Naive thymus-derived CD4-positive, alpha-beta T cell (primary cell): ENCODE data around the gene GLIPR2. TPM values are rescaled to one million over a fixed set of nuclear protein-coding genes. Genes with fewer than 3 reads are reported as not detected.

ENCODE experiments used
- ATAC-seq: fragments of 150-1000 bp; cut with Tn5 transposase; 2 replicates; pipeline ENCODE4 v1.10.0; 2021; ENCODE audit warnings: mild to moderate bottlenecking, moderate library complexity
- CTCF ChIA-PET: fragments of 350-600 bp; sonication (Branson Sonifier 250); formaldehyde crosslinking; loops from one replicate; lab custom pipeline; 2021; ENCODE audit warnings: antibody characterized with exemption; lab: Charles Lee
- POLR2A ChIA-PET: fragments of 350-600 bp; sonication (Branson Sonifier 250); formaldehyde crosslinking; loops from one replicate; lab custom pipeline; 2021; ENCODE audit warnings: antibody characterized with exemption, inconsistent platforms; lab: Charles Lee
- DNase-seq, 9 donors: peaks; one replicate each; pipeline versions ENCODE4 v3.0.0 to v3.0.0-alpha.2; 2020 to 2022; ENCODE audit warnings: mixed read lengths in 1 of 9
- H3K27ac ChIP-seq: one replicate; pipeline ENCODE4 v1.7.0; 2013; ENCODE audit warnings: mild to moderate bottlenecking, low read depth, low read length, moderate library complexity
- H3K27me3 ChIP-seq, 2 donors: one replicate each; pipeline ENCODE4 v1.7.0; 2013; ENCODE audit warnings: low read length in 2 of 2, mild to moderate bottlenecking in 2 of 2, moderate library complexity in 2 of 2; ENCODE audit not compliant: control insufficient read depth in 2 of 2, insufficient read depth in 2 of 2
- H3K36me3 ChIP-seq, 3 experiments: 1 replicate in 2 of 3; 2 replicates in 1 of 3; pipeline ENCODE4 v1.7.0; 2013; ENCODE audit warnings: low read length in 3 of 3, mild to moderate bottlenecking in 3 of 3, moderate library complexity in 1 of 3; ENCODE audit not compliant: insufficient read depth in 3 of 3, control insufficient read depth in 2 of 3
- H3K4me1 ChIP-seq, 2 donors: one replicate each; pipeline ENCODE4 v1.7.0; 2013; ENCODE audit warnings: low read length in 2 of 2, mild to moderate bottlenecking in 2 of 2, moderate library complexity in 1 of 2; ENCODE audit not compliant: control insufficient read depth in 2 of 2, insufficient read depth in 2 of 2
- H3K4me3 ChIP-seq: 2 replicates; pipeline ENCODE4 v1.7.0; 2013; ENCODE audit warnings: mild to moderate bottlenecking, low read length
- H3K9me3 ChIP-seq, 3 experiments: 1 replicate in 2 of 3; 2 replicates in 1 of 3; pipeline ENCODE4 v1.7.0; 2013; ENCODE audit warnings: low read length in 3 of 3; ENCODE audit not compliant: control insufficient read depth in 2 of 3
- H3K27ac Mint-ChIP-seq, 9 donors: one replicate each; pipeline ENCODE4 v1.8.0; 2020 to 2022; ENCODE audit warnings: mixed read lengths in 9 of 9, mild to moderate bottlenecking in 8 of 9, moderate library complexity in 5 of 9, inconsistent platforms in 2 of 9
- H3K27me3 Mint-ChIP-seq, 5 donors: one replicate each; pipeline ENCODE4 v1.8.0; 2021 to 2022; ENCODE audit warnings: mixed read lengths in 5 of 5, mild to moderate bottlenecking in 1 of 5
- H3K36me3 Mint-ChIP-seq, 5 donors: one replicate each; pipeline ENCODE4 v1.8.0; 2020 to 2022; ENCODE audit warnings: mixed read lengths in 5 of 5, mild to moderate bottlenecking in 3 of 5, inconsistent platforms in 1 of 5
- H3K4me1 Mint-ChIP-seq, 7 donors: one replicate each; pipeline ENCODE4 v1.8.0; 2020 to 2022; ENCODE audit warnings: mixed read lengths in 7 of 7, mild to moderate bottlenecking in 3 of 7, inconsistent platforms in 1 of 7
- H3K4me3 Mint-ChIP-seq, 10 donors: one replicate each; pipeline ENCODE4 v1.8.0; 2020 to 2022; ENCODE audit warnings: mild to moderate bottlenecking in 10 of 10, mixed read lengths in 10 of 10, moderate library complexity in 6 of 10, inconsistent platforms in 2 of 10
- H3K9me3 Mint-ChIP-seq, 11 donors: one replicate each; pipeline ENCODE4 v1.8.0; 2020 to 2022; ENCODE audit warnings: mixed read lengths in 11 of 11, mild to moderate bottlenecking in 4 of 11, inconsistent platforms in 1 of 11, moderate library complexity in 1 of 11
- intact Hi-C, 2 donors: fragments of 100-400 bp; cut with micrococcal nuclease; formaldehyde crosslinking; loops; one replicate each; pipeline ENCODE4 v1.15.1; 2023
- polyA plus RNA-seq, 2 donors: library from polyadenylated mRNA; unstranded; fragments of 300-500 nt; fragmentation: Illumina TruSeq; gene quantifications; one replicate each; pipeline ENCODE4 v1.2.3, GENCODE V29; 2021
- total RNA-seq, 6 experiments: library from RNA in 5 of 6; stranded (reverse) in 5 of 6; gene quantifications; 1 replicate in 5 of 6; 2 replicates in 1 of 6; pipeline ENCODE4 v1.2.3 and lab custom pipeline; 2021 to 2026

GLIPR2 gene
- total and polyA plus RNA-seq, 7 experiments from 2014 or later, result 7.7 to 74.7 (median 38.8) TPM

- no peaks in the 10 kb centered on the region for H3K27me3 Mint-ChIP-seq
- Histone ChIP-seq H3K36me3 (peaks cover 0 to 35% (median 0%) of the 10 kb centered on the region in 3 experiments), H3K4me1 (no peaks in the 10 kb centered on the region), H3K4me3 (no peak overlapping the region), H3K27me3 (no peaks in the 10 kb centered on the region), H3K9me3 (no peaks in the 10 kb centered on the region), H3K27ac (no peak overlapping the region)
- ATAC-seq (no peak), DNase-seq (no peak)
- CTCF ChIA-PET, result interaction anchor here (0.6 kb wide), 1 partner anchor 435 kb away, joined by 3 read pairs; no protein-coding TSS in a partner anchor
- intact Hi-C loops, result no loop called here
- POLR2A ChIA-PET, result no interaction called here
- no peak overlapping the region for H3K4me3 Mint-ChIP-seq
- H3K27ac Mint-ChIP-seq, result peak overlapping the region in 2 of 9 donors; percentile 4 to 80
- peaks cover 0 to 38% (median 22%) of the 10 kb centered on the region in 5 donors for H3K36me3 Mint-ChIP-seq
- peaks cover 0 to 6% (median 0%) of the 10 kb centered on the region in 7 donors for H3K4me1 Mint-ChIP-seq
- H3K9me3 Mint-ChIP-seq, result no peaks in the 10 kb centered on the region
Measured at GRCh38 chr9:36118201-36118600, 18.3 kb upstream of the GLIPR2 start.

- intact Hi-C loops, result no loop called here
- Histone ChIP-seq H3K4me1 (no peaks in the 10 kb centered on the region), H3K4me3 (no peak overlapping the region), H3K27ac (no peak overlapping the region), H3K27me3 (no peaks in the 10 kb centered on the region), H3K36me3 (peaks cover 0 to 35% (median 0%) of the 10 kb centered on the region in 3 experiments), H3K9me3 (no peaks in the 10 kb centered on the region)
- H3K27me3 Mint-ChIP-seq, result no peaks in the 10 kb centered on the region
- DNase-seq, result no peak
- H3K4me3 Mint-ChIP-seq, result no peak overlapping the region
- ChIA-PET POLR2A (interaction anchor here (0.9 kb wide), 1 partner anchor 33 kb away, joined by 3 read pairs; no protein-coding TSS in a partner anchor), CTCF (no interaction called here)
- H3K9me3 Mint-ChIP-seq, result no peaks in the 10 kb centered on the region
- no peak overlapping the region for H3K27ac Mint-ChIP-seq
- peaks cover 0 to 6% (median 0%) of the 10 kb centered on the region in 7 donors for H3K4me1 Mint-ChIP-seq
- peaks cover 0 to 38% (median 19%) of the 10 kb centered on the region in 5 donors for H3K36me3 Mint-ChIP-seq
- ATAC-seq, result no peak
Measured at GRCh38 chr9:36118706-36119105, 17.8 kb upstream of the GLIPR2 start.

- H3K4me3 ChIP-seq, result no peak overlapping the region
- no peaks in the 10 kb centered on the region for H3K27me3 Mint-ChIP-seq
- POLR2A ChIA-PET, result interaction anchor here (0.9 kb wide), 1 partner anchor 33 kb away, joined by 3 read pairs; no protein-coding TSS in a partner anchor
- no peak overlapping the region for H3K27ac Mint-ChIP-seq
- no peaks in the 10 kb centered on the region for H3K9me3 ChIP-seq
- H3K4me1 Mint-ChIP-seq, result peaks cover 0 to 6% (median 0%) of the 10 kb centered on the region in 7 donors
- no peaks in the 10 kb centered on the region for H3K9me3 Mint-ChIP-seq
- no peaks in the 10 kb centered on the region for H3K4me1 ChIP-seq
- H3K27me3 ChIP-seq, result no peaks in the 10 kb centered on the region
- H3K36me3 ChIP-seq, result peaks cover 0 to 35% (median 0%) of the 10 kb centered on the region in 3 experiments
- ATAC-seq, result no peak
- CTCF ChIA-PET, result interaction anchor here (0.6 kb wide), 1 partner anchor 59 kb away, joined by 3 read pairs; no protein-coding TSS in a partner anchor
- H3K36me3 Mint-ChIP-seq, result peaks cover 0 to 38% (median 19%) of the 10 kb centered on the region in 5 donors
- H3K27ac ChIP-seq, result no peak overlapping the region
- no peak for DNase-seq
- intact Hi-C loops, result no loop called here
- H3K4me3 Mint-ChIP-seq, result no peak overlapping the region
Measured at GRCh38 chr9:36119476-36119875, 17.1 kb upstream of the GLIPR2 start.

GRCh38 chr9:36120705-36121104 lies 15.8 kb upstream of the GLIPR2 start:
- DNase-seq (no peak), ATAC-seq (no peak)
- no peaks in the 10 kb centered on the region for H3K9me3 Mint-ChIP-seq
- Histone ChIP-seq H3K4me1 (peaks cover 0 to 7% of the 10 kb centered on the region in 2 donors), H3K36me3 (peaks cover 0 to 35% (median 0%) of the 10 kb centered on the region in 3 experiments), H3K4me3 (no peak overlapping the region), H3K27ac (no peak overlapping the region), H3K27me3 (no peaks in the 10 kb centered on the region), H3K9me3 (no peaks in the 10 kb centered on the region)
- intact Hi-C loops, result loop anchor here in 1 of 2 donors (5.0 kb wide), 1 partner anchor 47 kb away; the partner anchor contains the start of gene CCIN
- no peak overlapping the region for H3K27ac Mint-ChIP-seq
- H3K4me1 Mint-ChIP-seq, result peaks cover 6 to 10% (median 8%) of the 10 kb centered on the region in 7 donors
- peaks cover 0 to 38% (median 19%) of the 10 kb centered on the region in 5 donors for H3K36me3 Mint-ChIP-seq
- no peak overlapping the region for H3K4me3 Mint-ChIP-seq
- CTCF ChIA-PET, result no interaction called here
- no peaks in the 10 kb centered on the region for H3K27me3 Mint-ChIP-seq
- POLR2A ChIA-PET, result no interaction called here

GRCh38 chr9:36121971-36122370 lies 14.6 kb upstream of the GLIPR2 start:
- ATAC-seq (no peak), DNase-seq (no peak)
- H3K4me1 Mint-ChIP-seq, result peaks cover 6 to 18% (median 13%) of the 10 kb centered on the region in 7 donors
- peaks cover 0 to 29% (median 0%) of the 10 kb centered on the region in 3 experiments for H3K36me3 ChIP-seq
- CTCF ChIA-PET, result interaction anchor here (0.7 to 1.4 kb wide), 2 partner anchors 41 to 361 kb away, joined by 3 read pairs; no protein-coding TSS in a partner anchor
- no peaks in the 10 kb centered on the region for H3K9me3 ChIP-seq
- no peaks in the 10 kb centered on the region for H3K27me3 Mint-ChIP-seq
- POLR2A ChIA-PET, result no interaction called here
- no peaks in the 10 kb centered on the region for H3K27me3 ChIP-seq
- no peaks in the 10 kb centered on the region for H3K9me3 Mint-ChIP-seq
- no peak overlapping the region for H3K27ac ChIP-seq
- no peak overlapping the region for H3K27ac Mint-ChIP-seq
- no peak overlapping the region for H3K4me3 Mint-ChIP-seq
- peaks cover 0 to 7% of the 10 kb centered on the region in 2 donors for H3K4me1 ChIP-seq
- intact Hi-C loops, result loop anchor here in 1 of 2 donors (5.0 kb wide), 1 partner anchor 45 kb away; the partner anchor contains the start of gene CCIN
- H3K4me3 ChIP-seq, result no peak overlapping the region
- H3K36me3 Mint-ChIP-seq, result peaks cover 0 to 31% (median 14%) of the 10 kb centered on the region in 5 donors

GRCh38 chr9:36123515-36123914 lies 13.0 kb upstream of the GLIPR2 start:
- no peak overlapping the region for H3K4me3 Mint-ChIP-seq
- no peaks in the 10 kb centered on the region for H3K9me3 Mint-ChIP-seq
- ATAC-seq (peak; percentile 28), DNase-seq (no peak)
- POLR2A ChIA-PET, result interaction anchor here (2.1 kb wide), 1 partner anchor 13 kb away, joined by 7 read pairs; the partner anchor contains the start of gene GLIPR2
- peaks cover 17 to 32% (median 26%) of the 10 kb centered on the region in 7 donors for H3K4me1 Mint-ChIP-seq
- H3K9me3 ChIP-seq, result no peaks in the 10 kb centered on the region
- no peaks in the 10 kb centered on the region for H3K27me3 Mint-ChIP-seq
- H3K4me1 ChIP-seq, result peaks cover 14% of the 10 kb centered on the region in 2 donors
- CTCF ChIA-PET, result interaction anchor here (1.0 to 1.3 kb wide), 2 partner anchors 20 to 43 kb away, joined by 3 to 6 read pairs; no protein-coding TSS in a partner anchor
- H3K27ac Mint-ChIP-seq, result no peak overlapping the region
- peaks cover 0 to 19% (median 0%) of the 10 kb centered on the region in 3 experiments for H3K36me3 ChIP-seq
- no peak overlapping the region for H3K4me3 ChIP-seq
- intact Hi-C loops, result loop anchor here in 1 of 2 donors (5.0 kb wide), 1 partner anchor 44 kb away; the partner anchor contains the start of gene CCIN
- peaks cover 0 to 22% (median 8%) of the 10 kb centered on the region in 5 donors for H3K36me3 Mint-ChIP-seq
- H3K27ac ChIP-seq, result no peak overlapping the region
- H3K27me3 ChIP-seq, result no peaks in the 10 kb centered on the region
